GM18861 (cell line): ENCODE measurements around the gene ATXN7L3B.
"Not testable (repeated sequence)": the region's sequence is repeated elsewhere in the genome, so short reads cannot be mapped to it uniquely, and the experiment has no call there.

Experiments used
- ATAC-seq: cut with Tn5 transposase; IDR thresholded peaks from one replicate; pipeline ENCODE4 v1.9.1; 2021; ENCODE audit not compliant: unreplicated experiment

Gene ATXN7L3B

DNA sequence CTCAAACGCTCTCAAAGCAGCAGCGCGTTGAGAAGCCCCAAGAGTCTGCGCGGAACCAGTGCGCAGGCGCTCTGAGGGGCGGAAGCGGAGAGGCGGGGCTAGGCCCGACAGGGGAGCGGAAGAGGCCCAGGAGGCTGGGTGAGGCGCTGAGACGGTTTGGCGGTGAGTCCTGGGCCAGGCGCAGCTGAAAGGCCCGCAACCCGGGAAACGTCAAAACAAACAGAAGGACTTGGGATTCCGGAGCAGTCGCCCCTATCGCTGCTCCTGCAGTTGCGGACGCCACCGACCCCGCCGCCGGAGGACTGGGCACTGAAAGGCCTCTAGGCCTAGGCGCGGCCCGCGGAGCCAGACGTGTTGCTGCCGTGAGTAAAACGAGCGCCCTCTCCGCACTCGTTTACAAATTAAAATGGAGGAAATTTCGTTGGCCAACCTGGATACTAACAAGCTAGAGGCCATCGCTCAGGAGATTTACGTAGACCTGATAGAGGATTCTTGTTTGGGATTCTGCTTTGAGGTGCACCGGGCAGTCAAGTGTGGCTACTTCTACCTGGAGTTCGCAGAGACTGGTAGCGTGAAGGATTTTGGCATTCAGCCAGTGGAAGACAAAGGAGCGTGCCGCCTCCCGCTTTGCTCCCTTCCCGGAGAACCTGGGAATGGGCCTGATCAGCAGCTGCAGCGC is at the start of gene ATXN7L3B:
ATXN7L3B (plus strand) TSS at position 129 of the 679 bp plus-strand sequence; CDS start at position 407, 278 bp downstream.
- peak; percentile 94 for ATAC-seq

- ATAC-seq, result peak; percentile 72
Measured at GRCh38 chr12:74488134-74488533, 49.5 kb upstream of the ATXN7L3B start.

GRCh38 chr12:74489543-74489942 is 48.1 kb upstream of the ATXN7L3B start:
- ATAC-seq, result no peak

GRCh38 chr12:74490390-74491064 is 47.1 kb upstream of the ATXN7L3B start:
- ATAC-seq, result peak; percentile 56

DNA sequence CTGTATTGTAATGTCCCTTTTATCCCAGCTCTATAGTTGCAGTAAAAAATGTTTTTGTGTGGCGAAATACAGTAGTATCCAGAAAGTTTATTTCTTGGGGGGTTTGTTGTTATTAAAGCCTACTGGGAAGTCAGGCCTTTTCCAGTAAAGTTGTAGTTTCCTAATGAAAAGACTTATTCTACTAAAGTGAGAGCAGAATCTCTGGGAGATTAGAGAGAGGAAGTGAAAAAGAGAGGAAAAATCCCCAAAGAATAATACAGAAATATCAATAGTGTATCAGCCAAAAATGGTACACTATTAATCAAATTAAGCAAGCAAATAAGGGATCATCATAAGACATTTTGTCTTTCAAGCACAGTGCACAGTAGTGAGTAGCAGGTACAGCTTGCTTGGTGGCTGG is 46.3 kb upstream of the ATXN7L3B start:
- ATAC-seq, result no peak

DNA sequence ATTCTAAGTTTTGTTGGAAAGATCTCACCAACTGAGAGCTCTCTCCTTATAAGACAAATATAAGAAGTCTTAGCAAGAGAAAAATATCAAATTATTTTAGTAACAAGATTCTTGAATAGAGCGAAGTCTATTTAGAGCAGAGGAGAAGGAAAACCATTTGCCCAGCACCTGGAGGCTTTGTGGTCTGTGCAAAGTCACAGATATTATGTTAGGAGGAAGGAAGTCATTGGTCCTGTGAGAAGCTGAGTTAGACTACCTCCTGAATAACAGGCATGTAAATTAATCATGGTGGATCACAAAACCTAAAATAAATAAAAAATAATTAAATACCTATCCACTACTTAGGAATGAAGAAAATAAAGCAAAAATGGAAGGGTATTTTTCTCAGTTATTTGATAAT is 38.4 kb upstream of the ATXN7L3B start:
- ATAC-seq, result no peak

GRCh38 chr12:74508873-74509657 is 28.6 kb upstream of the ATXN7L3B start:
- ATAC-seq, result not testable (repeated sequence)

- ATAC-seq, result no peak
Measured at GRCh38 chr12:74509886-74510285, 27.7 kb upstream of the ATXN7L3B start.

DNA sequence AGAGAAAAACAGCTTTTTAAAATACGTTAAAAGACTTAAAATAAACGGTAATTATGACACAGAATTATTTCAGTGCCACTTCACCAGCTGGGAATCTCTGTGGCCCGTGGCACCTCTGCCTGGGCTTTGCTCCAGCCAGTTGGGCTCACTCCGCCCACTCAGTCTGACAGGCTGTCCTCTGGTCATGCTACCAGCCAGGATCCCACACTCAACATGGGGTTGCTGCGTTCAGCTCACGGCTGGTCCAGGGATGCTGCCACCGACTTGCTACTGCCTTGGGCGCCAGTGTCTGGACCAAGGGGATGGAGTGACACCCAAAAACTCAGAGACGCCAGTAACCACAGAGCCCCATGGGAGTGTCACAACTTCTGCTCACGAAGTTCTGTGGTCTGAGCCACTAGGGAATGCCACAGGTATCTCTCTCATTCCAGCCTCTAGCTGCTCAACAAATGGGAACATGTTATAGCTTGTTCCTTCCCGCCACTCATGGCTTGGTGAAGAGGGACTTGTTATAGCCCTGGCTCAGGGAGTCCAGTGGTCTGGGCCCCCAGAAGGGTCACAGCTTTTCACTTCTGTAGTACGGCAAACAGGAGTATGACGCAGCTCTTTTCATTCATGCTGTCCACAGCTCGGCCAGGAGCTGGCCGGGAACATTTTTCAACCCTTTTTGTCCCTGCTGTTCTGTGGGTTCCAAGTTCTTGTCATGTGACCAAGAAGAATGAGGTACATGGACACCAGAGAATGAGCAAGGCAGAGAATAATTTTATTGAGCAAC is 23.4 kb upstream of the ATXN7L3B start:
- no peak for ATAC-seq

DNA sequence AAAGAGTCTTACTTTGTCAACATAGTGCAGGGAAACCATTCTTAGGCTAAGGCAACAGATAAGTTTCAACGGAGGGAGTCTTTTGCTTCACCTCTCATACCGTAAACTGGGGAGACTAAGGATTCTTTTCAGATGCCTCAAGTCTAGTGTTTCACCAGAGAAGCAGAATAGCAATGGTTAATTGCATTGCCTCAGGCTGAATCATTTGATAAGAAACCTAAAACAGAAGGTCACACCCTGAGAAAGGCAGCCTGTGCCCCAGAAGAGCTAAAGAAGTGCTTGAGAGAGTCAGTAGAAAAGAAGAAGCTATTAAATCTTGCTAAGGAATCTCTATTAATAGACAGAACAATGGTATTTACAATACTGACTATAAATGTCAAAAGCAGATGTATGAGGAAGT is 21.8 kb upstream of the ATXN7L3B start:
- ATAC-seq, result no peak

DNA sequence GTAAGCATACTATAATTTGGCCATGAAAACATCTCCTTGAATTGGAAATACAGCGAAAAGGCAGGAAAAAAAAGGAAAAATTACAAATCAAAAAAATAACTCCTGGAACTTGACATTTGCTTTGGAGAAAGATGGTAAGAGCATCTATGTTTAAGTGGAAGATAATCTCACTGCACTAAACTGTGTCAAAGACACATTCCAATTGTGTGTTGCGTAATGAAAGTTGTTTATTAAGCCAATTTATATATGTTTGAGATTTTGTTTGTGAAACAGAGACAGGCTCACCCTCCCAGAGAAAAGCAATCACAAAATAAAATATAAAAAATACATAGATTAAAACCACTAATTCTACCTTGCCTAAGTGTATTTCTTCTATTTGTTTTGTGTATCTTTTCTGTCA is 11.1 kb upstream of the ATXN7L3B start:
- ATAC-seq, result no peak

DNA sequence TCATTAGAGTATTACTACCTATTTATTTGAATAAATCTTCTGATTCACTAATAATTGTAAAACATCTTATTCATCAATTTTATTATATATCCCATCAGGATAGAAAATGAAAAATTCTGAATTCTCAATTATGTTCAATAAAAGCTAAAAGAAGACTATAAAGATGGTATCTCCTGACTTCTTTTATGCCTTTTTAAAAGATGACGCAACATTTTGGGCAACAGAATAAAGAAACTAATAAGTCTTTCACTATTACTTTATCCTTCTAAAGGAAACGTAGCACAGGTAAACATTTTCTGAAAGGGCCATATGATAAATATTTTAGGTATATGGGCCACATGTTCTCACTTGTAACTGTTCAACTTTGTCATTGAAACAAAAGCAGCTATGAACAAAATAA is 10.1 kb upstream of the ATXN7L3B start:
- no peak for ATAC-seq

DNA sequence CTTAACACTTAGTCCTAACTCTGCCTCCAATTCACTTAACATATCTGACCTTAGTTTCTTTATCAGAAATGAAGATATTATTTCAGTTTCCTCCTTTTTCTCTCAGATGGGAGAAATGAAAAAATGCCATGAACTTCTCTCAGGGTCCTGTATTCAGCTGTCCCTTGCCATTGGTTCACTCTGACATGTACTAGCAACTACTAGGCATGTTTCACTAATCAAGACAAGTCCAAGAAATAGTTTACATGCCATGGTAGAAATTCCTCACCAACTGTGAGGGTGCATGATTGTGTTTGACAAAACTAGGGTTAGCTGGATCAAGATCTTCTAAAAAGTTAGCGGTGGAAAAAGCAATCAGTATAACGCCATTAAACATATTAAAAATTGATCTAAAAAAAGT is 7.0 kb upstream of the ATXN7L3B start:
- ATAC-seq, result no peak

DNA sequence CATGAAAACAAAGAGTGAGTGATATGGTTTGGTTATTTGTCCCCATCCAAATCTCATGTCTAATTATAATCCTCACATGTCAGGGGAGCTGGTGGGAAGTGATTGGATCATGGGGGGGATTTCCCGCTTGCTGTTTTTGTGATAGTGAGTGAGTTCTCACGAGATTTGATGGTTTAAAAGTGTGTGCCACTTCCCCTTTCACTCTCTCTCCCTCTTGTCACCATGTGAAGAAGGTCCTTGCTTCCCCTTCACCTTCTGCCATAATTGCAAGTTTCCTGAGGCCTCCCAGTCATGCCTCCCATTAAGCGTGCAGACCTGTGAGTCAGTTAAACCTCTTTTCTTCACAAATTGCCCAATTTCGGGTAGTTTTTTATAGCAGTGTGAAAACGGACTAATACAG is 2.1 kb upstream of the ATXN7L3B start:
- ATAC-seq, result no peak

GRCh38 chr12:74537126-74537706 is 419 bp upstream of the ATXN7L3B start:
- ATAC-seq, result peak; percentile 53

DNA sequence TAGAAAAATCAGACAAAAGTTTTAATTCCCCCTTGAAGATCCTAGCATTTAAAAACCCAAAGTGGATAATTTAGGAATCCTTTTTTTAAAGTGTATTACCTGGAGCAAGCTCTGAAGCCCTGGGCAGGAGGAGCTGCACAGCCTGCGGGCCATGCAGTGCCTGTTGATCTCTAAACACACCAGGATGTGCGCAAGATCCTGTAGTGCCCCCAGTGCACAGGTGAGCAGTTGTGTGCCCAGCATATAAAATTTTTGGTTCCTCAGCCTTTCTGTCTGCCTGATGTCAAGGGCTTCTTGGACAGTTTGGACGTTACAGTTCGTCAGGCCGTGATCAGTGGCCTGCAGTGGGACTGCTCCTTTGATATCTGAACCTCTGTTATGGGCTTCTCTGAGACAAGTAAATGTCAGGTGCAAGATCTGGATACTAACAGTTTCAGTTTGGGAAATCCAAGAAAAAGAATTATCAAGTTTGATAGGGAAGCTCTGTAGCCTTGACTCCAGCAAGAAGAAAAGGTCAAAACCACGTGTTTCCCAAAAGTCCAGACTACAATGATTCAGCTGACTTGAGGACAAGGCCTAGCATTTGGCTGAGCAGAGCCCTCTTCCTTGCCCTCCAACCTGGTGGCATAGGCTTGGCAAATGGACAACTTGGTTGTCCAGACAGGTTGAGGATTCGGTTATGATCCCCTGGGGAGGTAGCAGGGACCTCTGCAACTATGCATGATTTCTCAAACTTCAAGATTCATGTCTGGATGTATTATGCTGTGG is 1.0 kb downstream of the ATXN7L3B start:
- ATAC-seq, result peak; percentile 17

GRCh38 chr12:74539261-74539660 is 1.6 kb downstream of the ATXN7L3B start:
- no peak for ATAC-seq

DNA sequence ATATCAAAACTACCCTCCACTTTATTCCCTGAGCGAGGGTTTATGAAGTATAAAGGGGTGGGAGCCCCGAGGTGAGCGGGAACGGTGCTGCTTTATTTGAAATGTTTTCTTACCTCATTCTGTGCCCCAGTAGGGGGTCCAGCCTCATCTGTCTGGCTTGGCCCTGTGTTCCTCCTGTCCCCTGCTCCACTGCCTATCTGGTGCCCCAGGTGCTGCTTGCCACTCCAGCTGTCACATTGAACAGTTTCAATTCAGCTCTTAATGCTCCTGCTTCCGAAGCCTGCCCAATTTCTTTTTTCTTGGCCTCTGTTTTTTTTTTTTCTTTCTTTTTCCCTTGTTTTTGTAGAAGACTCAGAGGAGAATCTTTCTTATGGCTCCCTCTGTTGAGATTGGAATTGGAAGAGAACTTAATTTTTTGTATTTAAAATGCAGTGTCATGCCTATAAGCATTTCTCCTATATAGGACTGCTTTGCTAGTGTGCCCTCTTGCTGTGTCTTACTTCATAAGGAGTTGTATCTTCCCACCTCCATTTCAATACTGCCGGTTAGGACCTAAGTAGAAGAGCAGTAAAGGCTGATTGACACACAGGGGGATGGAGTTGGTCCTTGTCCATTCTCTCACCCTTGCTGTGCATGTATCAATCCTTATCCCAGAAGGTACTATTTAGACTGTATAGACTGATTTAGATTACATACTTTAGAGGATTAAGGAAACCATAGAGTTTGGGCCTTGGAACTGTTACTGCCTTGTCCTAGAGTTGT is 2.3 kb downstream of the ATXN7L3B start:
- no peak for ATAC-seq

- no peak for ATAC-seq
Measured at GRCh38 chr12:74541074-74541473, 3.4 kb downstream of the ATXN7L3B start.
